GM12878 (cell line): Measurements from ENCODE around the gene IQGAP1.

Experiments
- BMI1 ChIP-seq: fragments of 450-650 bp; IDR thresholded peaks from 2 replicates; pipeline ENCODE4 v1.6.1; 2016; ENCODE audit warnings: mild to moderate bottlenecking, moderate library complexity, borderline replicate concordance
- CTCF ChIP-seq, 3 experiments: IDR thresholded peaks in 2 of 3; conservative IDR thresholded peaks in 1 of 3; 2 replicates each; pipeline ENCODE4 v1.5.1; 2011; ENCODE audit warnings: low read depth in 3 of 3, low read length in 3 of 3, mild to moderate bottlenecking in 3 of 3, control low read depth in 2 of 3, moderate library complexity in 2 of 3, inconsistent platforms in 1 of 3, mixed read lengths in 1 of 3; ENCODE audit not compliant: control insufficient read depth in 2 of 3, insufficient read depth in 1 of 3; ENCODE audit errors: extremely low read depth in 1 of 3
- KDM1A ChIP-seq: fragments of 200-600 bp; sonication (generic); IDR thresholded peaks from 2 replicates; pipeline ENCODE4 v1.6.1; 2016; ENCODE audit warnings: borderline replicate concordance
- MAX ChIP-seq: IDR thresholded peaks from 2 replicates; pipeline ENCODE4 v1.6.1; 2012; ENCODE audit warnings: low read depth, low read length, improper control_type of control experiment
- RBBP5 ChIP-seq: fragments of 200-600 bp; sonication (generic); conservative IDR thresholded peaks from 2 replicates; pipeline ENCODE4 v1.6.1; 2016
- ZBTB40 ChIP-seq: fragments of 450-650 bp; IDR thresholded peaks from 2 replicates; pipeline ENCODE4 v1.6.1; 2016; ENCODE audit warnings: mild to moderate bottlenecking, moderate library complexity, borderline replicate concordance

- TF ChIP-seq CTCF (IDR thresholded peaks at IDR 0.05 in 2 of 3, conservative IDR thresholded peaks at IDR 0.05 in 1 of 3; ENCODE audit: control insufficient read depth in 2 of 3, extremely low read depth in 1 of 3, insufficient read depth in 1 of 3, low read depth in 3 of 3, low read length in 3 of 3) (no peak), RBBP5 (no peak), KDM1A (no peak), ZBTB40 (no peak), BMI1 (no peak), MAX (no peak)
These were observed 8.8 kb upstream of the IQGAP1 start for GRCh38 chr15:90379263-90379662.
